ENCODE data around the gene HIP1R.
"Not testable (repeated sequence)": the region's sequence is repeated elsewhere in the genome, so short reads cannot be mapped to it uniquely, and the experiment has no call there.

HIP1R gene

GRCh38 chr12:122894193-122895121 lies 59.2 kb downstream of the HIP1R start:
- DNase-seq, result no peak

GRCh38 chr12:122895320-122895703 lies 60.1 kb downstream of the HIP1R start:
- DNase-seq, result no peak

GRCh38 chr12:122895704-122896636 lies 60.7 kb downstream of the HIP1R start, which contains the start of gene VPS37B:
Gene VPS37B, minus strand, starts transcription at chr12:122896124. Its CDS starts 62 bp downstream, at chr12:122896062.
- DNase-seq, result no peak

GRCh38 chr12:122896662-122897061 lies 61.4 kb downstream of the HIP1R start:
- DNase-seq, result no peak

- no peak for DNase-seq
Measured at GRCh38 chr12:122899887-122900286, 64.6 kb downstream of the HIP1R start.

- DNase-seq, result no peak
Measured at GRCh38 chr12:122902854-122903692, 67.8 kb downstream of the HIP1R start.

- no peak for DNase-seq
Measured at GRCh38 chr12:122903693-122904034, 68.4 kb downstream of the HIP1R start.

- DNase-seq, result not testable (repeated sequence)
Measured at GRCh38 chr12:122905258-122905657, 70.0 kb downstream of the HIP1R start.

- DNase-seq, result no peak
Measured at GRCh38 chr12:122908915-122909314, 73.7 kb downstream of the HIP1R start.

- DNase-seq, result peak; percentile 23
Measured at GRCh38 chr12:122909442-122910288, 74.4 kb downstream of the HIP1R start.
